NCI-H187 treated with DMSO at 0.1 percent for 48 hours (cell line): Measurements from ENCODE around the gene SLC66A3.
"Not testable (repeated sequence)": the region's sequence is repeated elsewhere in the genome, so short reads cannot be mapped to it uniquely, and the experiment has no call there.

Experiments
- DNase-seq: peaks from one replicate; lab custom pipeline; 2025; lab: John Stamatoyannopoulos, UW

Gene SLC66A3

DNA sequence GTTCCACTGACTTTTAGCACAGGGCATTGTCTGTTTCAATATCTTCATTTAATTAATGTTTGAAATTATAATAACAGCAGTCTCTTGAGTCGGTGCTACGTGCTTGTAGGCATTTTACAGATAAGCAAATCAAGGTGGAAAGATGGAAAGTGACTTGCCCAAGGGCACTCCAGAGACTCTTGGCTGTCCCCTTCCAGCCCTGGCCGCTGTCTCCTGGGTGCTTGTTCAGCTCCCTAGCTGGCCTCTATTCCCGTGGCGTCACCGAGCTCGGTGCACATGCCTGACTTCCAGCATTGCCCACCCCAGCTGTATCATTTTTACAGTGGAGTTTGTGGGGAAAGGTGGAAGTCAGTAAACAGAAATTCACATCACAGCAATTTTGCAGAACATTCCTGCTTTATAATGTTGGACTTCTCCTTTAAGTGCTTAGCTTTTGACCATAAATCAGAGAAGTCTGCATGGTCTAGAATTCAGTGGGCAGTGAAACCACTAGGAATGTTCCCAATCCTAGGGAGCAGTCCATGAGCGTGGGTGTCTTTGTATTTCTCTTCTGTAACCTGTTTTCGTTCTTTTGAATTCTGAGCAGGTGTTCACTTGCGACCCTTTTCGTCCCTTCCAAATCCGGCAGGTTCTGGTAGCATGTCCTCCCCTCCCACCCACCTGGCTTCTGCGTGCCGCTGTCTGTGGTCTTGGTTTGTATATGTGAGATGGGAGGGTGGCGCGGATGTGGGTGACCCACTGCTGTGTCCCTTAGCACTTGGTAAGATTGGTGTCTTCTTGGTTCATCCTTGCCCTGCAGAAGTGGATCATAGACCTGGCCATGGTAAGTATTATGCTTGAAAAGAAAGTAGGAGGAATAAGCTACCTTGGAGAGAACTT, 8.4 kb downstream of the SLC66A3 start:
- no peak for DNase-seq

DNA sequence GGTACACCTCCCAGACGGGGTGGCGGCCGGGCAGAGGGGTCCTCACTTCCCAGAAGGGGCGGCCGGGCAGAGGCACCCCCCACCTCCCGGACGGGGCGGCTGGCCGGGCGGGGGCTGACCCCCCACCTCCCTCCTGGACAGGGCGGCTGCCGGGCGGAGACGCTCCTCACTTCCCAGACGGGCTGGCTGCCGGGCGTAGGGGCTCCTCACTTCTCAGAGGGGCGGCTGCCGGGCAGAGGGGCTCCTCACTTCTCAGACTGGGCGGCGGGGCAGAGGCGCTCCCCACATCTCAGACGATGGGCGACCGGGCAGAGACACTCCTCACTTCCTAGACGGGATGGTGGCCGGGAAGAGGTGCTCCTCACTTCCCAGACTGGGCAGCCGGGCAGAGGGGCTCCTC, 9.8 kb downstream of the SLC66A3 start:
- DNase-seq = not testable (repeated sequence)

DNA sequence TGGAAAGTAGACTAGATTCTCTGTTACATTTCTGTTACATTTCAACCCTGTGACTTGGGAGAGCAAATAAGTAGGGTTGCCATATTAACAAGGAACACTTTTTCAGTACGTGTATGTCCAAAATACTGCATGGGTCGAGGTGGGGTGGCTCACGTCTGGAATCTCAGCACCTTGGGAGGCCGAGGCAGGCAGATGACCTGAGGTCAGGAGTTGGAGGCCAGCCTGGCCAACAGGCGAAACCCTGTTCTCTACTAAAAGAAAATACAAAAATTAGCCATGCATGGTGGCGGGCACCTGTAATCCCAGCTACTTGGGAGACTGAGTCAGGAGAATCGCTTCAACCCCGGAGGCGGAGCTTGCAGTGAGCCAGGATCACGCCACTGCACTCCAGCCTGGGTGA, 11.2 kb downstream of the SLC66A3 start:
- no peak for DNase-seq

DNA sequence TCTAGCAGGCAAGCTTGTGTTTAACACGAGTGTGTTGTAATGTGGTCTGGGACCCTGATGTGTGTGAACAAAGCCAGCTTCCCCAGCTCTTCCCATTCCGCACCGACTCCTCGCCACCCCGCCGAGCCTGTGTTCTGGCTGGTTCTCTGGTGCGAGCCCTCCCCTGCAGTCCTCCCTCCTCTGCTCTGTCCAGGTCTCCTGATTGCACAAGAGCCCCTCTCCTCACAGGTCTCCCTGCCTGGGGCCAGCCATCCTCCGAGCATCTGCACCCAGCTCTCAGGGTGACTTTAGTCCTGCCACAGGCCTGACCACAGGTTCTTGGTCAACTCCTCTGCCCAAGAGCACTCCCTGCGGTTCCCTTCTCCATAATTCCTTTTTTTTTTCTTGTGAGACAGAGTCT, 13.2 kb downstream of the SLC66A3 start:
- DNase-seq = no peak

DNA sequence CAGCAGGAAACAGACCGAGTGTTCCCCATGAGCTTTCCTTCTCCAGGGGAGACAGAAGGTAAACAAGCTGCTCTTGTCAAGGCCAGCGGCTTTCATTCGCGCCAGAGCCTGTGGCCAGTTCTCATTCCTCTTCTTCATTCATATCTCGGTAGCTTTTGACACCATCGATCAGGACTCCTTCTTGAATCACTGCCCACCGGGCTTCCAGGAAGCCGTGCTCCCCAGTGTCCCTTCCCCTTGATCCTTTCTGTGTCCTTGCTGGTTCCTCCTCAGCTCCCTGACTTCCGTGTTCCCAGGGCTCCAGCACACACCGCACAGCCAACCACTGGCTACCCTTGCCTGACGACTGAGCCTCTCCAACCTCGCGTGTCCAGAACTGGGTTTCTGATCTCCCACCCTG, 14.1 kb downstream of the SLC66A3 start:
- DNase-seq = no peak

DNA sequence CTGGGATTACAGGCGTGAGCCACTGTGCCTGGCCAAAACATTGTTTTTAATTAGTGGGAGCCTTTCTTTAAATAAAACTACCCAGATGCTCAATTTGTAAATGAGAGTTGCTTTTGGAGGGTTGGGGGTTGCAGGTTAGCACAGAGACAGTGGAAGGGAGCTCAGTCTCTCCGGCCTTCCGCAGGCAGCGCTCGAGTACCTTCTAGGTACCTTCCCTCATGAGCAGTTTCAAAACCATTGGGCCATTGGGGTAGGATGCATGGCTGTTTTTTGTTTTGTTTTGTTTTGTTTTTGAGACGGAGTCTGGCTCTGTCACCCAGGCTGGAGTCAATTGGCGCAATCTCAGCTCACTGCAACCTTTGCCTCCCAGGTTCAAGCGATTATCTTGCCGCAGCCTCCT, 19.0 kb downstream of the SLC66A3 start:
- no peak for DNase-seq

DNA sequence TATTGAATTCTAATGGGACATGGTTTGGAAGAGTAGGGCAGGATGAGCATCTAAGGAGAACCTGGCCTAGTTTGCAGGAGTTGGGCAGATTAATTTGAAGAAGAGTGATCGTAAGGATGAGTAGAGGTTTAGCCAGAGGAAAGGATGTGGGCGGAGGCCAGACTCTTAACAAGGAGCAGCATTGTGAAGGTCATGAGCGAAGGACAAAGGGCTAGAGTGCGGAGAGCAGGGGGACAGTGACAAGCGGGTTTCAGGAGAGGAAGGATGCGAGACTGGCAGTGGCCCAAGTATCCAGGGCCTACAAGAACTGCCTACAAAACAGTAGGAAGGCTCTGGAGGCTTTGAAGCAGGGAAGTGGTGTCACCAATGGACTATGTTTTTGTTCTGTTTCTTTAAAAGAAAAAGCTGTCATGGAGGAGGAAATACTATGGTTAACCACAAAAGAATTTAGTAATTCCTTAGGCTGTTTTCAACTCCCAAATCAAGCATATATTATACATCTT, 20.1 kb downstream of the SLC66A3 start:
- DNase-seq = no peak

DNA sequence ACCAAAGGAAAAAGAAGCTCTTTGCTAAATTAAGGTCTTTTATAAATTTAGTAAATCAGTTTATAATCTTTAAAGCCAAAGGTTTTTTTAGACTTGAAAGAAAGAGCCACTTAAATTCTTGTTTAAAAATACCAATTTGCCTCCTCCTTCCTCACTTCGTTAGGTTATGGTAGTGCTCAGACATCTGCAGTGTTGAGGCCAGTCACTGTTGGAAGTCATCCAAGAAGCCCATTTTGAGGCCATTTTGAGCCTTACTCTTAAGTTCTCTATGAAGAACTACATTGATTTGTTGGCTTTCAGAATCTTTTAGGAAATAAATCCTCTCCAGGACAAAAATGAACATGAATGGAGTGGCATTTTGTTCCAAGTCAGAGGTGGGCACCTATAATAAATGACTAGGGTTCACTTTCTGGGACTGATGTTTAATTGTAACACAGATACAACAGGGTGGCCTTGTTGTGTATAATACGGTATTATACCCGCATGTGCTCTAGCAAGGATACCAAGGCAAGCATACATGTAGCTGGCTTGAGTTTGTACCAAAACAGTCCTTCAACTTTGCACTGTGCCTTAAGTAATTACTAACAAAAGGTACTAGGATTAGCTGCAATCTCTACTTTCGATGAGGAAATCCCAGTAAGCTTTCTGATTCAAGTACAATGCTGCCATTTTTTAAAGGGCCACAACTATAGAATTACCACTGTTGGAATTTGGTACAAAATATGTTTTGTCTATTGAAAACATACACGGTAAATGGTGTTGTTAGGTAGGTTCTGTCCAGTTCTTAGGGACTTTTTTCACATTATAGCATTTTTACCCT, 22.8 kb downstream of the SLC66A3 start:
- DNase-seq = no peak

DNA sequence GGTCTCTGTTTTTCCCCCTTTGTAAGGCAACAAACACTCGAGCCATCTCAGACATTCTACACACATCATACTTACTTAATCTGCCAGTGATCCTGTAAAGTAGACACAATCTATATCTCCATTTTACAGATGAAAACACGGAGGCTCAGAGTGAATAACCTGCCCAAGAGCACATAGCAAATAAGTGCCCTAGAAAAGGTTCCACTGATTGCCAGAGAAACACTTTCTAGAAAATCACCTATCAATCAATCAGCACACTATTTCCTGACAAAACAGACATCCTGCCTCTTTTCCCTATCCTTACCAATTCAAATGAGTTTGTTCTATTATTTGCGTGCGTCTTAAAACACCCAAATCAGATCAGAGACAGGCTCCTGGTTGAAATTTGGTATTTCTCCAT, 23.9 kb downstream of the SLC66A3 start:
- no peak for DNase-seq

DNA sequence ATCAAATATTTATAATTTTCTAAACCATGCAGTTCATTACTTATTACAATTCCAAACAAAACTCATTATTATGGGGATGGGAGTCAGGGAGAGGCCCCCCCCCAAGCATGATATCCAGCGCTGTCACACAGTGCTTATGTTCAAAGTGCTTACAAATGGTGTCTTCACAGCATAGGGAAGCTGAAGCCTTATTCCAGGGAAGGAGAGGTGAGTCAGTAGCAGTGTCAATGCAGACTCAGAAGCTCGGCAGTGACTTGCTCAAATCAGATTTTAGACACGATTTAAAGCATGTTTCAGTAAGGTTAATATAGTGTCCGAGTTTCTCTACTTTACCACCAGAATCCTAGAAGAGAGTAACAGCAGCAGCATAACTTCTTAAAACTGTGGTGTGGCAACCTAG, 24.6 kb downstream of the SLC66A3 start:
- no peak for DNase-seq

DNA sequence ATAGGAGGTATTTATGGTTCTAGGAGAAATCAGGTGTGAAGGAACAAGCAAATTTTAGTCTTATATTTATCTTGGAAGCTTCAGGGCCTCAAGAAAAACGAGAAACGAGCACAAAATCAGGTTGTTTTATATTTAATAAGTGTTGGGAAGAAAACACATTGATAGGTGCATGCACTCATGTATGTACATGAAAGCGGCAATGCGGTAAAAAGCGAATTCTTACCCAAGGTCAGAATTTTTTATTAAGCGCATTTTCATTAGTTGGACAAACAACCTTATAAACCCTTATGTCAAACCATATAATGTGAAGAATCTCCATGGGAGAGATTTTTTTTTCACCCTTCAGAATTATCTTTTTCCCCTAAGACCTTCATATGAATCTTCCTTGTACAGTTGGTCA, 25.4 kb downstream of the SLC66A3 start:
- DNase-seq = no peak

DNA sequence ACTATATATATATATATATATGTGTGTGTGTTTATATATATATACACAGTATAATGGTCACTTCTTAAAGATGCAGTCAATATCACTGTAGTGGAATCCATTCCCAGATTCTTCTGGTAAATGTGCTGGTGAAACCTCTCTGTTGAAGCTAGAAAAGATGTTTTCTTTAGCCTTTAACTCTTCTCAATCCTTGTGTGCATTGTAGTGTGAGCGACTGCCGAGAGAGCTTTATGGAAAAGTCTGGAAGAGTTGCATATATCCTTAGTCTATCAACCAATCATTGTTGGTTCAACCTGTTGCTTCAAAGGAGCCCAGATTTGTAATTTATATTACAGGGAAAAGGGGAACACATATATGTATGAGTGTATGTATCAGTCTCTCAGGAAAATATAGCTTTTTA, 27.7 kb downstream of the SLC66A3 start:
- no peak for DNase-seq

DNA sequence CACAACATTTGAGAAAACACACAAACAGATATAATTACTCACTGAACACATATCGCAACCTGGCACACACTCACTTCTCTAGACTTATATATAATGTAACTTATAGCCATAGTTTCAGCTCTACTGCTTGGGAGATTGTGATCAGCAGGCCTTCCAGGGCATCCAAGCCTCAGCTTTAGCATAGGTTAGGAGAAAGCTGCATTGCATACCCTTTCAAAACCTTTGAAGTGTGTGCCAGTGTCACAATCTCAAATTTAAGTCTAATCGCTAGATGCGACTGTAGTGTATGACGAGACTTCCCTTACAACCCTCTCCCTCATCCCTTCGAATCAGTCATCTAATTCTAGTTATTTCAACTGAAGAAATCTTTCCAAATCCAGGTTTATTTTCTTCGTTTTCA, 30.9 kb downstream of the SLC66A3 start:
- no peak for DNase-seq

DNA sequence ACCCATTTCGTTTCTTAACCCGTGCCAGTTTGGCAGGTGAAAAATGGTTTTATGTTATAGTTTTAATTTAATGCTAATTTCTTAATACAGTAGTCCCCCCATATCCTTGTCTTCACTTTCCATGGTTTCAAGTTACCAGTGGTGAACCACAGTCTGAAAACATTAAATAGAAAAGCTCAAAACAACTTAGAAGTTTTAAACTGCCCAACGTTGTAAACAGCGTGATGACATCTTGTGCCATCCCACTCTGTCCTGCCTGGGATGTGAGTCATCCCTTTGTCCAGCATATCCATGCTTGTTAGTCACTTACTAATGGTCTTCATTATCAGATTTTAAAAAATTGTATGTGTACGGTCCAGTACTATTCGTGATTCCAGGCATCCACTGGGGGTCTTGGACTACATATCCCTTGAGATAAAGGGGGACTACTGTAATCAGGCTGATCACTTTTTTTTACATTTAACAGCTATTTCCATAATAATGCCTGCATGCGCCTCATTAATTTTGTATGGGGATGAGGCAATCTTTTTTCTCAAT, 31.9 kb downstream of the SLC66A3 start:
- DNase-seq = no peak

DNA sequence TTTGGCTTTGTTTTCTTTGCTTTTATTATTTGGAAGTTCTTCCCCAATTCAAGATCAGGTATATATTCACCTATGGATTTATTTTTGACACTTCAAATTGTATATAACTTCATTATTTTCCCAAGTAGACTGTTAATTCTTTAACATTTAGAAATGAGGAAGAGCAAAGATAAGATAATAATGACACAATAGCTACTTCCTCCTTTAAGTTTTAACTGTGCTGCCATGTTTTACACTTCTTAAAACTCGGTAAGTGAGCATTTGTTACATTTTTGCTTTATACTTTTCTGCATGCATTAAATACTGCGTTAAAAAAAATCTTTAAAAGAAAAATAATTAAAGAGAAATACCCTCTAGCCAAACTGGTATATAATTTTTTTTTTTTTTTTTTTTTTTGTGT, 32.5 kb downstream of the SLC66A3 start:
- no peak for DNase-seq

DNA sequence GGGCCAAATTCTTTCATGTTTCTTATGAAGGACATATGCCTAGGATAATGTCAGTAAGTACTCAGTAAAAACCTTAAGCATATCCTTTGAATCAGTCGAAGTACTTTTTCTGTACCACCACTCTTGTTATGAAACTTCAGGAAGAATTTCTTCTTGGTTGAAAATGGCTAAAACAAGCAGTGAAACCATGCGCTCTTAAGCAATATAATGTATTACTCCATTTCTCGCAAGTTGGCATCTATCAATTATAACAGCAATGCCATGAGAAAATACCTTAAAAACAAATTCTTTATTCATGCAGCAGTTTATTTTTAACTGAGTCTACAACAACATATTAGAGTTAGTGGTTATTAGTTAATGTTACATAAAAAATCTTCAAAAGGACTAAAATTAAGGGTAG, 41.0 kb downstream of the SLC66A3 start:
- no peak for DNase-seq

DNA sequence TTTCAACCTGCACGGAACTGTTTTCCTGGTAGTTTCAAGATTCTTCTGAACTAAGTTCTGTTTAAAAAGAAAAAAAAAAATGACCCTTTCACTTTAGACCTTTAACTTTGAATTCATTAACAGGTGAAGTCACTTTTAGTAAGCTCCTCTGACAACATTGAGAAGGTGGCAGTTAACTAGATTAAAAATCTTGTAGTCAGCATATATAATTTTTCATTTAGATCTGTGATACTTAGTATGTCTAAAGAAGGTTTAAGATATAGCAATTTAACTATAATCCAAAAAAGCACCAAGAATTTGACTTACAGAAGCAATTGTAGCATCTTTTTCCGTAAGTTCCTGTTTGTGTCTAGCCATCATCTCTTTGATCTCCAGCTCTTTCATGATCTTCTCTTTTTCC, 45.4 kb downstream of the SLC66A3 start:
- no peak for DNase-seq

DNA sequence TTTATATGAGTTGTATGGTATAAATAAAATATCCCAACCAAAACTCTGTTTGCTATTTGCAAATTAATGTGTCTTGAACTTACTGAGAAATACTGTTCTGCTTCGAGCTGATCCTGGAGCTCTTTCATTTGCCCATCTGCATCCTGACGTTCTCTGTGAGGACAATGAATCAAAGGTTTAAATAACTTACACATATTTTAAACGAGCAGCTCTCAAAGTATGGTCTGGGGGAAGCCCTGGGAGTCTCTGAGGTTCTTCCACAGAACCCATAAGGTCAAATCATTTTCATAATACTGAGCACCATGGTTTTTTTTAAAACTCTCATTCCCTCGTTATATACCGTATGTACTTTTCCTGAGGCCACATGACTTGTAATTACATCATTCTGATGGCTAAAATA, 46.7 kb downstream of the SLC66A3 start:
- no peak for DNase-seq

DNA sequence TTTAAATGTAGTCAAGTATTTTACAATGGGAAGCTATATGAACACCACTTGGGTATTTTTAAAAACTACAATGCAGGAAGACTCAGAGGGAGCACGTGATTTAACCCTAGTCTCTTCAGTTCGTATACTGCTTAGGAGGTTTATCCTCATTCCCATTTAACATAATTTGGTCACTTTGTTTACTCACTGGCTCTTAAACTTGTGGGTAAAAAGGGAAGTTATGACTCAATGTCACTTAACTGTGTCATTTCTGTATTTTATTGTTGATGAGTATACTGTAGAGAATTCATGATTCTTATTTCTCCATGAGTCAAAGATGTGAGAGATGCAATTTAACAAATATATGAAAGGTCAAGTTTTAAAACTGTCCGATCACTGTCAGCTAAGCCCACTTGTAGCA, 48.2 kb downstream of the SLC66A3 start:
- DNase-seq = no peak

DNA sequence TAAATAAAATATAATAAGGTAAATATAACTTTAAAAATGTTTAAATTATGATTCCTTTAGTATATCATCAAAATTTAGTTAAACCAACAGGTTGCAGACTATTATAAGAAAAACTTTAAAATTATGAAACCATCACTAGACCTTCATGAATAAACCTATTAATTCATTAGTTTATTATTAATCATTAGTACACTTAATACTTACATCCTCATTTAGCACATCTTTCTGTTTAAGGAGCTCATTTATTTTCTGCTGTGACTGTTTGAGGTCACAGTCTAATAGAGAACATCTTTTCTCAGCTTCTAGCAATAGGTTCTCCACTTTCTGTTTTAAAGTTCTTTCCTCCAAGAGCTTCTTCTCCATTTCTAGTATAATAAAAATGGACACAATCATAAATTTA, 52.8 kb downstream of the SLC66A3 start:
- DNase-seq = no peak

DNA sequence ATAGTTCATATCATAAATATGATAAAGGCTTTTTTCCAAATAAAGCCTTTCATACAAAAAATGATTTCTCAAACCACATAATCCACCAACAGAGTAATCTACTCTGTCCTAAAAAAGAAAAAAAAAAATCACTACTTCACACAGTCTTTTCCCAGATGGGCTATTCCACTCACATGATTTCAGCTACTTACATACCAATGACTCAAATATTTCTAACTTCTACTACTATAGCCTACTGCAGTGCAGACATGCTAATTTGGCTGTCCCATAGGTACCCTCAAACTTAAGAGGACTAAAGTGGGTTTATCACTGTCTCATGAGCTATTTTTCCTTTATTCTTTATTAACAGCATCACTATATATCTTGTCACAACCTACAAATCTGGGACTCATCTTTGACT, 57.4 kb downstream of the SLC66A3 start:
- no peak for DNase-seq

DNA sequence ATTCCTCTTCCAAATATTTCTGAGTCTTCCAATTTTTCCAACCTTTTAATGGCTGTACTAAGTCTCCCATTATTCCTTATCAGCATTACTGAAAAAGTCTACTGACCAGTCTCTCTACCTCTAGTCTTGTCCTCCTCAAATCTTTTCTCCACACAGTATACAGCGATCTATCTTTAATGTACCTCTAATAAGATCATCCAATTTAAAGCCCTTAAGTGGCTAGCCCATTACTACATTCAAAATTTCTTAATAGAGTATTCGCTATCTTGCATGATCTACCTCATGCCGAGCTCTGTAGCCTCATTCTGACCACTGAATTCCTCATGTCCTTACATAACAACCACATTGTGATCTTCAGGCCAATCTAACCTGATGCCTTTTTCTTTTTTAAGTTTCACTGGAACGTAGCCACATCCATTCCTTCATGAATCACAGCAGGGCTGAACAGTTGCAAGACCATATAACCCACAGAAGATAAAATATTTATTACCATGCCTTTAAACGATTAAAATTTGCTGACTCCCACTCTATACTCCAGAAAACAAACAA, 57.9 kb downstream of the SLC66A3 start:
- DNase-seq = no peak

DNA sequence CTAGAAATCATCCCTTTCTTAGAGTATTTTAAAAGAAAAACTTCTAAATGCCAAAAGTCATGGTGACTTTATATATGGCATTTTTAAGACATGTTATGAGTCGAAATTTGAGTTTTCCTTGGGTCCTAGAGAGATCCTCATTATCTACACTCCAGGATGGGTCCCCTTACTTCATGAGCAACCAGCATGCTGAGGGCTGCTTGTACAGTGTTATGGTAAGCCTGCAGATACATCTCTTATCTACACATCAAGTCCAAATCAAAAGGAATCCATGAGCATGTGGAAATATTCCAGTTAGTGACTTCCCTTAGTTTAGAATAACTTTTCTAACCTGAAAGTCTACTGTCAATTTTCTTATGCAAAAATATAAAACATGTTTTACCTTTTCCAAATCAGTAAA, 58.7 kb downstream of the SLC66A3 start:
- DNase-seq = no peak
